Measurements from ENCODE around the gene CALHM3.

CALHM3 gene

GRCh38 chr10:103473261-103473671, 5.8 kb downstream of the CALHM3 start:
- Histone ChIP-seq H3K18ac (ENCODE audit: low read depth in 1 of 2, low read length in 2 of 2) (no peak overlapping the region), H3K27me3 (ENCODE audit: control insufficient read depth in 1 of 2, insufficient read depth in 1 of 2, low read length in 2 of 2) (peaks cover 0 to 19% of the 10 kb centered on the region in 2 experiments), H3K27ac (ENCODE audit: low read length, poor library complexity, severe bottlenecking) (no peak overlapping the region), H3K4me2 (ENCODE audit: low read length, poor library complexity, severe bottlenecking) (no peak overlapping the region), H4K8ac (ENCODE audit: low read length) (no peak overlapping the region), H2BK5ac (ENCODE audit: low read depth, low read length, poor library complexity, severe bottlenecking) (no peak overlapping the region), H3K9me3 (ENCODE audit: control insufficient read depth, low read length) (no peaks in the 10 kb centered on the region), H3K23ac (ENCODE audit: low read length in 2 of 2) (no peak overlapping the region), H4K91ac (ENCODE audit: low read length) (no peak overlapping the region), H3K79me1 (replicated peaks; ENCODE audit: low read length, poor library complexity, severe bottlenecking) (no peaks in the 10 kb centered on the region), H2BK15ac (ENCODE audit: low read depth, poor library complexity, severe bottlenecking) (no peak overlapping the region), H3K4me3 (ENCODE audit: insufficient read depth in 1 of 2, low read depth in 1 of 2, low read length in 2 of 2) (peak overlapping the region in 1 of 2 experiments; percentile 7), H3K4me1 (ENCODE audit: control insufficient read depth, insufficient read depth, low read depth, low read length) (peaks cover 4% of the 10 kb centered on the region), H2AK5ac (ENCODE audit: low read length, severe bottlenecking) (no peak overlapping the region), H3K36me3 (ENCODE audit: control insufficient read depth in 1 of 2, insufficient read depth in 2 of 2, low read depth in 1 of 2, low read length in 2 of 2) (no peaks in the 10 kb centered on the region), H3K9ac (ENCODE audit: low read length) (no peak overlapping the region), H3K14ac (ENCODE audit: low read length in 2 of 2) (peak overlapping the region in 1 of 2 experiments; percentile 68), H2BK12ac (ENCODE audit: low read length in 2 of 2) (peak overlapping the region in 1 of 2 experiments; percentile 22), H2BK120ac (ENCODE audit: low read depth, low read length) (no peak overlapping the region), H2AFZ (ENCODE audit: low read depth, low read length) (no peak overlapping the region), H3K4ac (ENCODE audit: low read depth in 1 of 2, low read length in 2 of 2) (no peak overlapping the region)
- 93% methylated on average over 32 of the region's 32 CpGs for WGBS
- no peak for DNase-seq

GRCh38 chr10:103472005-103472404, 7.0 kb downstream of the CALHM3 start:
- Histone ChIP-seq H3K23ac (ENCODE audit: low read length in 2 of 2) (no peak overlapping the region), H4K8ac (ENCODE audit: low read length) (peak overlapping the region; percentile 17), H3K9me3 (ENCODE audit: control insufficient read depth, low read length) (no peaks in the 10 kb centered on the region), H3K18ac (ENCODE audit: low read depth in 1 of 2, low read length in 2 of 2) (no peak overlapping the region), H3K4me3 (ENCODE audit: insufficient read depth in 1 of 2, low read depth in 1 of 2, low read length in 2 of 2) (no peak overlapping the region), H2BK15ac (ENCODE audit: low read depth, poor library complexity, severe bottlenecking) (no peak overlapping the region), H4K91ac (ENCODE audit: low read length) (peak overlapping the region; percentile 66), H3K36me3 (ENCODE audit: control insufficient read depth in 1 of 2, insufficient read depth in 2 of 2, low read depth in 1 of 2, low read length in 2 of 2) (no peaks in the 10 kb centered on the region), H3K14ac (ENCODE audit: low read length in 2 of 2) (no peak overlapping the region), H3K4me1 (ENCODE audit: control insufficient read depth, insufficient read depth, low read depth, low read length) (peaks cover 5% of the 10 kb centered on the region), H2BK5ac (ENCODE audit: low read depth, low read length, poor library complexity, severe bottlenecking) (no peak overlapping the region), H3K79me1 (replicated peaks; ENCODE audit: low read length, poor library complexity, severe bottlenecking) (no peaks in the 10 kb centered on the region), H2AK5ac (ENCODE audit: low read length, severe bottlenecking) (no peak overlapping the region), H3K4ac (ENCODE audit: low read depth in 1 of 2, low read length in 2 of 2) (no peak overlapping the region), H3K27ac (ENCODE audit: low read length, poor library complexity, severe bottlenecking) (no peak overlapping the region), H2AFZ (ENCODE audit: low read depth, low read length) (no peak overlapping the region), H3K4me2 (ENCODE audit: low read length, poor library complexity, severe bottlenecking) (no peak overlapping the region), H3K27me3 (ENCODE audit: control insufficient read depth in 1 of 2, insufficient read depth in 1 of 2, low read length in 2 of 2) (peaks cover 0 to 19% of the 10 kb centered on the region in 2 experiments), H3K9ac (ENCODE audit: low read length) (peak overlapping the region; percentile 61), H2BK12ac (ENCODE audit: low read length in 2 of 2) (no peak overlapping the region), H2BK120ac (ENCODE audit: low read depth, low read length) (no peak overlapping the region)
- 100% methylated on average over 1 of the region's 2 CpGs for WGBS
- no peak for DNase-seq

GRCh38 chr10:103470761-103471653, 8.0 kb downstream of the CALHM3 start:
- Histone ChIP-seq H2BK5ac (ENCODE audit: low read depth, low read length, poor library complexity, severe bottlenecking) (no peak overlapping the region), H3K4ac (ENCODE audit: low read depth in 1 of 2, low read length in 2 of 2) (peak overlapping the region in 1 of 2 experiments; percentile 0), H3K27me3 (ENCODE audit: control insufficient read depth in 1 of 2, insufficient read depth in 1 of 2, low read length in 2 of 2) (peaks cover 0 to 13% of the 10 kb centered on the region in 2 experiments), H2BK12ac (ENCODE audit: low read length in 2 of 2) (peak overlapping the region in 1 of 2 experiments; percentile 49), H3K79me1 (replicated peaks; ENCODE audit: low read length, poor library complexity, severe bottlenecking) (no peaks in the 10 kb centered on the region), H2BK15ac (ENCODE audit: low read depth, poor library complexity, severe bottlenecking) (no peak overlapping the region), H3K4me2 (ENCODE audit: low read length, poor library complexity, severe bottlenecking) (no peak overlapping the region), H2AK5ac (ENCODE audit: low read length, severe bottlenecking) (no peak overlapping the region), H3K18ac (ENCODE audit: low read depth in 1 of 2, low read length in 2 of 2) (no peak overlapping the region), H4K8ac (ENCODE audit: low read length) (peak overlapping the region; percentile 61), H2AFZ (ENCODE audit: low read depth, low read length) (peak overlapping the region; percentile 15), H3K36me3 (ENCODE audit: control insufficient read depth in 1 of 2, insufficient read depth in 2 of 2, low read depth in 1 of 2, low read length in 2 of 2) (no peaks in the 10 kb centered on the region), H3K27ac (ENCODE audit: low read length, poor library complexity, severe bottlenecking) (no peak overlapping the region), H4K91ac (ENCODE audit: low read length) (no peak overlapping the region), H3K9ac (ENCODE audit: low read length) (peak overlapping the region; percentile 61), H3K9me3 (ENCODE audit: control insufficient read depth, low read length) (no peaks in the 10 kb centered on the region), H3K4me3 (ENCODE audit: insufficient read depth in 1 of 2, low read depth in 1 of 2, low read length in 2 of 2) (peak overlapping the region in 1 of 2 experiments; percentile 23), H3K14ac (ENCODE audit: low read length in 2 of 2) (peak overlapping the region; percentile 27 to 51), H3K23ac (ENCODE audit: low read length in 2 of 2) (no peak overlapping the region), H3K4me1 (ENCODE audit: control insufficient read depth, insufficient read depth, low read depth, low read length) (peaks cover 6% of the 10 kb centered on the region), H2BK120ac (ENCODE audit: low read depth, low read length) (no peak overlapping the region)
- WGBS: 60% methylated on average over 14 of the region's 14 CpGs
- no peak for DNase-seq

GRCh38 chr10:103469201-103469600, 9.8 kb downstream of the CALHM3 start:
- Histone ChIP-seq H2AFZ (ENCODE audit: low read depth, low read length) (no peak overlapping the region), H3K4me1 (ENCODE audit: control insufficient read depth, insufficient read depth, low read depth, low read length) (peaks cover 8% of the 10 kb centered on the region), H3K4me3 (ENCODE audit: insufficient read depth in 1 of 2, low read depth in 1 of 2, low read length in 2 of 2) (no peak overlapping the region), H2AK5ac (ENCODE audit: low read length, severe bottlenecking) (no peak overlapping the region), H3K79me1 (replicated peaks; ENCODE audit: low read length, poor library complexity, severe bottlenecking) (no peaks in the 10 kb centered on the region), H3K9ac (ENCODE audit: low read length) (no peak overlapping the region), H3K14ac (ENCODE audit: low read length in 2 of 2) (no peak overlapping the region), H3K27ac (ENCODE audit: low read length, poor library complexity, severe bottlenecking) (no peak overlapping the region), H3K27me3 (ENCODE audit: control insufficient read depth in 1 of 2, insufficient read depth in 1 of 2, low read length in 2 of 2) (peaks cover 0 to 13% of the 10 kb centered on the region in 2 experiments), H4K8ac (ENCODE audit: low read length) (no peak overlapping the region), H2BK120ac (ENCODE audit: low read depth, low read length) (no peak overlapping the region), H2BK15ac (ENCODE audit: low read depth, poor library complexity, severe bottlenecking) (no peak overlapping the region), H3K4ac (ENCODE audit: low read depth in 1 of 2, low read length in 2 of 2) (no peak overlapping the region), H3K18ac (ENCODE audit: low read depth in 1 of 2, low read length in 2 of 2) (no peak overlapping the region), H3K23ac (ENCODE audit: low read length in 2 of 2) (no peak overlapping the region), H2BK12ac (ENCODE audit: low read length in 2 of 2) (peak overlapping the region in 1 of 2 experiments; percentile 1), H3K9me3 (ENCODE audit: control insufficient read depth, low read length) (no peaks in the 10 kb centered on the region), H4K91ac (ENCODE audit: low read length) (no peak overlapping the region), H3K4me2 (ENCODE audit: low read length, poor library complexity, severe bottlenecking) (no peak overlapping the region), H3K36me3 (ENCODE audit: control insufficient read depth in 1 of 2, insufficient read depth in 2 of 2, low read depth in 1 of 2, low read length in 2 of 2) (no peaks in the 10 kb centered on the region), H2BK5ac (ENCODE audit: low read depth, low read length, poor library complexity, severe bottlenecking) (no peak overlapping the region)
- 89% methylated on average over 5 of the region's 5 CpGs for WGBS
- DNase-seq: no peak
